Measurements from ENCODE around the gene CXXC5.

- TF ChIP-seq CTCF (IDR thresholded peaks at IDR 0.05) (no peak), ZFX (IDR thresholded peaks at IDR 0.05; ENCODE audit: borderline replicate concordance) (no peak)
Measured at GRCh38 chr5:139619861-139620260, 28.3 kb upstream of the CXXC5 start.
